HS-5 (cell line): ENCODE results near the gene FGFR3.

Source experiments
- DNase-seq: peaks from one replicate; pipeline ENCODE4 v3.0.0-alpha.2; 2012; ENCODE audit warnings: low read depth

Gene FGFR3

GRCh38 chr4:1770245-1770644, 22.8 kb upstream of the FGFR3 start:
- DNase-seq, result no peak

GRCh38 chr4:1770791-1771231, 22.3 kb upstream of the FGFR3 start:
- DNase-seq, result no peak

- DNase-seq, result no peak
Measured at GRCh38 chr4:1771555-1772305, 21.4 kb upstream of the FGFR3 start.

- no peak for DNase-seq
Measured at GRCh38 chr4:1772853-1773538, 20.1 kb upstream of the FGFR3 start.

GRCh38 chr4:1773754-1774153, 19.3 kb upstream of the FGFR3 start:
- no peak for DNase-seq

- DNase-seq, result no peak
Measured at GRCh38 chr4:1775731-1776500, 17.2 kb upstream of the FGFR3 start.

GRCh38 chr4:1776521-1777161, 16.5 kb upstream of the FGFR3 start:
- no peak for DNase-seq

- DNase-seq, result no peak
Measured at GRCh38 chr4:1777822-1778641, 15.1 kb upstream of the FGFR3 start.

- no peak for DNase-seq
Measured at GRCh38 chr4:1778642-1779392, 14.3 kb upstream of the FGFR3 start.

- DNase-seq, result no peak
Measured at GRCh38 chr4:1779588-1780382, 13.3 kb upstream of the FGFR3 start.

GRCh38 chr4:1780435-1780834, 12.7 kb upstream of the FGFR3 start:
- no peak for DNase-seq

GRCh38 chr4:1783015-1783414, 10.1 kb upstream of the FGFR3 start:
- no peak for DNase-seq

GRCh38 chr4:1783970-1784369, 9.1 kb upstream of the FGFR3 start:
- no peak for DNase-seq

GRCh38 chr4:1784395-1784788, 8.7 kb upstream of the FGFR3 start:
- no peak for DNase-seq

GRCh38 chr4:1784789-1785591, 8.1 kb upstream of the FGFR3 start:
- DNase-seq, result no peak

- DNase-seq, result no peak
Measured at GRCh38 chr4:1785592-1785991, 7.5 kb upstream of the FGFR3 start.

- DNase-seq, result no peak
Measured at GRCh38 chr4:1786544-1787362, 6.3 kb upstream of the FGFR3 start.

- DNase-seq, result no peak
Measured at GRCh38 chr4:1787411-1788077, 5.5 kb upstream of the FGFR3 start.
